RCC 7860 (cell line): Measurements from ENCODE around the gene LEMD2.
A peak's percentile ranks its signal among the peaks of the same experiment; 100 is the strongest.

Experiments used
- DNase-seq: peaks from one replicate; pipeline ENCODE4 v3.0.0-alpha.2; 2015; ENCODE audit warnings: low spot score
- FAIRE-seq: peaks from 2 replicates; lab custom pipeline; 2012; peaks lifted over from hg19 to GRCh38; lab: Jason Lieb, UNC

Gene LEMD2

DNA sequence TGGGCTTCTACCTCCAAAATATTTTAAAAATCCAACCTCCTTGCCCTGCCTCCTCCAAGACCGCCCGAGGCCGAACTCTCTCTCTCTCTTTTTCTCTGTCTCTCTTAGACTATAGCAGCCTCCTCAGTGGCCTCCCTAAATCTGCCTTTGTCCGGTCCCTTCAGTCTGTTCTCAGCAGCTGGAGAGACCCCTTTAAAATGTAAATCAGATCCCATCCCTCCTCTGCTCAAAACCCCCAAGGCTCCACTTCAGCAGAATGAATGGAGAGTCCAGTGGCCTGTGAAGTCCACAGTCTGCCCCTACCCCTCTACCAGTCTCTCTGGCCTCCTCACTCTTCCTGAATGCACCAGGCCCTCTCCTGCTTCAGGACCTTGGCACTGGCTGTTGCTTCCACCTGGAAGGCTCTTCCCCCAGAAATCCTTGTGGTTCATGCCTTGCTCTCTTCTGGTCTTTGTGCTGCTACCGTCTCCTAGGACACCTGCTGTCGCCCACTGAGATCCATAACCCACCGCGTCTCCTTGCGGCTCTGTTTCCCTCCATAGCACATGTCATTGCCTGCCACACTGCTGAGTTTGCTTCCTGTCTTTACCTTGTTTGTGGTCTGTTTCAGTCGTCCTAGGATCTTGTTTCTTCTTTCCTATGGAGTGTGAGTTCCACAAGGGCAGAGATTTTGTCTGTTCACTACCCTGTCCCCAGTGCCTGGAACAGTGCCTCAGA lies 8.9 kb upstream of the LEMD2 start:
- FAIRE-seq (no peak), DNase-seq (no peak)

DNA sequence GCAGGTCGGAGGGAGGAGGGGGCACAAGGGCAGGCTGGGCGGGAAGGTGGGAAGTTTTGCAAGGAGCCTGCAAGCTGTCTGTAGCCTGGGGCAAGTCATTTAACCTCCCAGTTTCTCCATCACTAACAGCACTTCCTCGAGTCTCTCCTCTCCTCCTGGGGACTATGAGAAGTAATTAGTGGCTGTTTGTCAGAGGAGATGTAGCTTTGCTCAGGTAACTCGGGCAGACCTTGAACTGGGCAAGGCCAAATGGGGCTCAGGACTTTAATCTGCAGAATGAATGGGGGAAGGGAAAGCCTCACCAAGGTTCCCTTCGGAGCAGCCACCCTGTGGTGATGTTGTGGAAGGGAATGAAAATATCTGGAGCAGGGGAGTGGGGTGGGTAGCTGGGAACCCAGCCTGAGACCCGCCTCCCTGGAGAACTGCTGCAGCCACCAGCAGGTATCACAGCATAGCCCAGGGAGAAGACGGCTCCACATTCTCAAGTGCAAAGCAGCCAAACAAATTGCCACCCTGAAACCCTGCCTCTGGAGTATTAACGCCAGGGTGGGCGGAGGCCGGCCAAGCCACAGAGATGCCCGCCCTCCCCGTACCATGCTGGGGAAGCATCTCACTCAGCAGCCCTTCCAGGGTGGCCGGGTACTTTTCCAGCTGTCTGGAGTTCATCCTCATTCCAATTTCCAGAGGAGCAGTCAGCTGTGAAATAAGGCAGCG lies 6.1 kb upstream of the LEMD2 start:
- no peak for DNase-seq
- FAIRE-seq = no peak

DNA sequence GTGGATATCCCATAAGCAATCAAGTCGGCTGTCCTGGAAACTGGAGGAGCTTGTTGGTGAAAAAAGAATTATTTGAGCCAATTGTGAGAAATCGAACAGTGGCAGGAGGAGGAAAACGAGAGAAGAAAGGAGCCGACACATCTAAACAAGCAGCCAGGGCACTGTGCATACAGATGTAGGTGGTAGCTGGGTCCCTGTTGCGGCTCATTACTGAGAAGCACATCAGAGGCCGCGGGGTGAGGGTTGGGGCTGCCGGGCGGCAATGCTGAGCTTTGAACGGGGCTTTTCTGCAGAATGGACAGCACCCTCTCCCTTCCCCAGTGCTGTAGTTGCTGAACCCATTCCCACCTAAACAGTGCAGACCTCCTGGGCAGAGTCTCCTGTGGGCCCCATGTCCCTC lies 4.1 kb upstream of the LEMD2 start:
- FAIRE-seq = no peak
- no peak for DNase-seq

- FAIRE-seq = no peak
These were observed 2.7 kb upstream of the LEMD2 start for GRCh38 chr6:33791620-33792019.

DNA sequence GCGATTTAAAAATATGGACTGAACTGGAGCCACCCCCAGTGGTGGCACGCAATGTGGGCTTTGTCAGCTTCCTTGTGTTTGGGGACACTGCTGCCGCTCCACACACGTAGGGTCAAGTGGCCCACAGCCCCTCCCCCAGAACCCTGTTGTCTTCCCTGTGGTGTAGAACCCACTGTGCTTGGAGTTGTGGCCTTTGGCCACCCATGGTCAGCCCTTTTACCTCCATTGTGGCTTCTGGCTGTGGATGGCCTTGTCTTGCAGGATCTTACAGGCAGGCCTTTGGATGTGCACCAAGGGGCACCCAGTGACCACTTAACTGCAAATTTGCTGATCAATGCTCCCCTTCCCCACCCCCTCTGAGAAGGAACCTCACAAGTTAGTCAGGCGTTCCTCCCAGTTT lies 2.0 kb upstream of the LEMD2 start:
- no peak for FAIRE-seq
- no peak for DNase-seq

More at GRCh38 chr6:33791620-33792019, 2.7 kb upstream of the LEMD2 start:
- no peak for DNase-seq

GRCh38 chr6:33790379-33790778 lies 1.4 kb upstream of the LEMD2 start:
- no peak for FAIRE-seq
- DNase-seq = no peak

- no peak for DNase-seq
These were observed 593 bp upstream of the LEMD2 start for GRCh38 chr6:33789550-33789895.

GRCh38 chr6:33787954-33788693 lies 806 bp downstream of the LEMD2 start:
- DNase-seq (peak; percentile 51), FAIRE-seq (no peak)

More at GRCh38 chr6:33789550-33789895, 593 bp upstream of the LEMD2 start:
- FAIRE-seq = no peak

- no peak for DNase-seq
- no peak for FAIRE-seq
These were observed 1.5 kb downstream of the LEMD2 start for GRCh38 chr6:33787346-33787953.

- FAIRE-seq (no peak), DNase-seq (no peak)
These were observed 2.2 kb downstream of the LEMD2 start for GRCh38 chr6:33786736-33787135.

DNA sequence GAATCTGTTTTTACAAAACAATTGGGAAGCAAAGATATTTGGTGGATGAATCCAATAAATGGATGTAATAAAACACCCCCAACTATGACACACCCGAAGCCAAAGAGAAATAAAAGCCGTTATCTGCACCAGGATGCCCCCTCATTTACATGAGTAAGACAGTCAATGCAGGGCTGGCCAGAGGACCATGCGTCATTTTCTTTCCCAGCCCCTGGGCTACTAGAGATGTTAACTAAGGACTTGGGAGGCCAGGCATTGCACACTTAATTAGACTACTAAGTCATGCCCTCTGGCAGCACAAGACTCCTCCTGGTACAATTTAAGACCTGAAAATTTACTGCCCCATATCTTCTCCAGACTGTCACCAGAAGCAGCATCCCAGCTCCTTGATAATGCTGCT lies 3.2 kb downstream of the LEMD2 start:
- DNase-seq (no peak), FAIRE-seq (no peak)

DNA sequence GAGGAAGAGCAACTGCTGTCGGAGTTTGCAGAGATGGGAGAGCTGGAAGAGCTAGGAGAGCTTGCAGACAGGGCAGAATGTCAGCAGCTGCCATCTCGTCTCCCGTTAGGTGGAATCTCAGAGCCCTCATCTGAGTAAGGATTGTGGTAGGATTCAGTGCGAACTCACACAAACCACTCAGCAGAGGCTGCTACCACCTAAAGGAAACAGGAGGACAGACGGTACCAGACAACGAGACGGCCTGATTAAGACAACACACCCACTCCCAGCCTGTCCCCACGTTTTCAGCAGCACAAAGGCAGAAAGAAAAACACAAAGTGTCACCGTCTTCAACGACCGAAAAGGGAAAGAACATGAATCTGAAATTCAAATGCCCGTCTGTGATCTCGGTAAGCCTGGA lies 4.1 kb downstream of the LEMD2 start:
- FAIRE-seq = no peak

DNA sequence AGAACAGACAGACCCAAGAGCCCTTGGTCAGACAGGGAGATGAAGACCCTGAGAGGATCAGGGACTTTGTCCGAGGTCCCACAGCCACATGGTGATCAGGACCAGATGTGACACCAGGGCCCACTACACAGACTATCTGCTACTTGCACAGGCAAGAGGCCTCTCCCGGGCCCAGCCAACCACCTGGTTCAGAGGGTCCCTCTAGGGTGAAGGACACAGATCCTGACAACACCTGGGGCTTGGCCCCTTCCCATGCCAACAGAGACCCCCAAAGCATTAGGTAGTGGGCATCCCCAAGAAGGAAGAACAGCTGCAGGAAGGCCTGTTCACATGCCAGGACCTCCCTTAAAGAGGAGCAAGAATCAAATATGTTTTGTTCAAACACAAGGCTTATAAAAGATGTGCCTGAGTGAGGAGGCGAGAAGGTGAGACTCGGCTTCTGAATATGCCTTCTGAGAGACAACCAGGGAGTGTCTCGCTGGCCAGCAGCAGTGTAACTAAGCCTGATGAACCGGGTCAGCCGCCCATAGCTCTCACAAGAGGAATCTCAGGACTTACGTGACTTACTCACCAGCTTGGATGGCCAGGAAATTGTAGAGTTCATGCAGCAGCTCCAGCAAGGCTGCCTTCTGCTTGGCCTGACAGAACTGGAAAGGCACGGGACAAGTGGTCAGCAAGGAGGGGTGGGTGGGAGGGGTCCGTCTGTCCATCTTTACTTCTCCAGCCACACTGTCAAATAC lies 5.0 kb downstream of the LEMD2 start:
- FAIRE-seq (no peak), DNase-seq (no peak)

More for the DNA sequence above, 4.1 kb downstream of the LEMD2 start:
- DNase-seq = no peak

- FAIRE-seq (no peak), DNase-seq (no peak)
These were observed 6.4 kb downstream of the LEMD2 start for GRCh38 chr6:33782561-33782960.

DNA sequence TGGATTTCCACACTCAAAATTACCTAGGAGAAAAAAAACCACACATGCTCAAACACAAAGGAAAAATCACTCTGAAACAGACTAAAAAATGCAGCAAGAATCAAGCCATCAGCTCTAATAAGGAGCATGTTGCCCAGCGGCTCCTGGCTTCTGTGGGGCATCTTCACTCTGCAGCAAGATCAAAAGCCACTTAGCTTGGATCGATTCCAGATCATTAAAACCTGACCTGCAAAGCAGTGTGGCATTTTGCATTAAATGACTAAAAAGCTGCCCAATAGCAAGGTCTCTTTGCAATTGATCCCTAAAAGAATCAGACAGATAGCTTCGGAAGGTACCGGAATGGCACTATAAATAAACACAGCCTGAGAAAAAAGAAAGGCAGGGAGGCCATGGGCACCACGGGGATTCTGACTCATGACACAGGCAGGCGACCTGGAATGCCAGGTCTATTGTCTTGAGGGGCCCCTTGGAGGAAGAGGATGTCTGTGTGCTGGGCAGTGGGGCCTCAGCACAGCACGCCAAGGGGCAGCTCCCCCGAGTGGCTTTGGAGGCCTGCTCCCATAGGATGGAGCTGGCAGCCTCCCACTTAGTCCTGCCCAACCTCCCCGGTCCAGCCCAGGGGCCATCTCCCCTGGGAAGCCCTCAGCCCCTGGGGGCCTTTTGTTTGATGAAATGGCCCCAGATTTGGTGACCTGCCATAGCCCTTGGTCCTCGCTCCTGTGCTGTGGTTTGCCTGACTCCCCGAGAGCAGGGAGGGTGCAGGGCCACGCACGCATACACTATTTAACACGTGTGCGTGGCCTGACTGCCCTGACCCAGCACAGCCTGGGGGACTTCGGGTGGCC lies 7.6 kb downstream of the LEMD2 start:
- DNase-seq (peak; percentile 80), FAIRE-seq (peak; percentile 62)

DNA sequence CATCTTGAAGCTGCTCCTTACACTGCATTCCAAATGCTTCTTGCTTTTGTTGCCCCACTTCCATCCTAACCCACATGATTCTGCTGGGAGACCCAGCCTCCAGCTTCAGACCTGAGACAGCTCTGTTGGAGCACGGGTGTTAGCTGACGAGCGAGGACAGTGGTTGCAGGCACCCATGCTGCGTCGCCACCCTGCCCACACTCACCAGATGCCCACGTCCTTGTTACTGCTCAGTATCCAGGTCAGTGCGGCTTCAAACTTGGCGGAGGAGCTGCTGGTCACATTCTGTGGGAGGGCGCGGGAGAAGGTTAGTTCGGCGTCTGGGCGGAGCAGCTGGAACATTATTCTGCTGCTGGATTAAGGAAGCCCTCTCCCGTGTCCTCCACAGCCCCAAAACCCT lies 9.0 kb downstream of the LEMD2 start:
- FAIRE-seq (no peak), DNase-seq (no peak)

GRCh38 chr6:33779290-33779689 lies 9.6 kb downstream of the LEMD2 start:
- FAIRE-seq (no peak), DNase-seq (no peak)

- FAIRE-seq (no peak), DNase-seq (no peak)
These were observed 10.3 kb downstream of the LEMD2 start for GRCh38 chr6:33778444-33779121.
